Renal cortex interstitium (tissue), 11 donors: ENCODE results near the gene ACP5. TPM values are rescaled to one million over a fixed set of nuclear protein-coding genes. Genes with fewer than 3 reads are reported as not detected.
"Not testable (repeated sequence)": the region's sequence is repeated elsewhere in the genome, so short reads cannot be mapped to it uniquely, and the experiment has no call there.

Experiments
- DNase-seq, 11 donors: peaks; one replicate each; pipeline ENCODE4 v3.0.0-alpha.2; 2013; ENCODE audit warnings: low read depth in 9 of 11, low spot score in 4 of 11; ENCODE audit errors: extremely low read depth in 1 of 11
- polyA plus RNA-seq, 3 donors: library from polyadenylated mRNA; unstranded; fragments of 120-200 nt; gene quantifications; one replicate each; pipeline ENCODE4 v1.2.1, GENCODE V29; 2013; ENCODE audit not compliant: insufficient read length in 3 of 3

The ACP5 gene
- polyA plus RNA-seq, 3 donors: 12.3 to 21.6 (median 12.9) TPM

GRCh38 chr19:11587975-11588631, 10.7 kb upstream of the ACP5 start:
- DNase-seq: no peak

- DNase-seq: peak in 9 of 11 donors; percentile 17 to 52 (median 33)
Measured at GRCh38 chr19:11587302-11587974, 10.0 kb upstream of the ACP5 start.

DNA sequence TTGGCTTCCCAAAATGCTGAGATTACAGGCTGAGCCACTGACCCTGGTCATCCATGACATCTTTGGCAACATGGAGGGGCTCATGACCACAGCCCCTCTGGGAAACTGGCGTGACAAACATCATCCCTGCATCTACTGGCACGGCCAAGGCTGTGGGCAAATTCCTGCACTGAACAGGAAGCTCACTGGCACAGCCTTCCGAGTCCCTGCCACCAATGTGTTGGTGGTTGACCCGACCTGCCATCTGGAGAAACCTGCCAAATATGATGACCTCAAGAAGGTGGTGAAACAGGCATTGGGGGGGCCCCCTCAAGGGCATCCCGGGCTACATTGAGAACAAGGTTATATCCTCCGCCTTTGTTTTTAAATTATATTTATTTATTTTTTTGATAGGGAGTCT, 8.9 kb upstream of the ACP5 start:
- DNase-seq: no peak

DNA sequence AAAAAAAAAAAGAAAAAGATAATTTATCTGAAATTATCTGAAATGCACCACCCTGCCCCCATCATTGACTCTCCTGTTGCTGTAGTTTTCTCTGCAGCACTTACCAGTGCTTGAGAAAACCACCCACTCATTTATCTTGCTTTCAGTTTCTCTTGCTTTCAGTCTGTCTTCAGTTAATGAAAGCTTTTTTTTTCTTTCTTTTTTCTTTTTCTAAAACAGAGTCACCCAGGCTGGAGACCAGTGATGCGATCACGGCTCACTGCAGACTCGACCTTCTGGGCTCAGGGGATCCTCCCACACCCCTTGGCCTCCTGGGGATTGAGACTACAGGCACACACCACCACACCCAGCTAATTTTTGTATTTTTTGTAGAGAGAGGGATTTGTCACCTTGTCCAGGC, 4.3 kb upstream of the ACP5 start:
- no peak for DNase-seq

- DNase-seq: no peak
Measured at GRCh38 chr19:11580116-11580515, 2.7 kb upstream of the ACP5 start.

DNA sequence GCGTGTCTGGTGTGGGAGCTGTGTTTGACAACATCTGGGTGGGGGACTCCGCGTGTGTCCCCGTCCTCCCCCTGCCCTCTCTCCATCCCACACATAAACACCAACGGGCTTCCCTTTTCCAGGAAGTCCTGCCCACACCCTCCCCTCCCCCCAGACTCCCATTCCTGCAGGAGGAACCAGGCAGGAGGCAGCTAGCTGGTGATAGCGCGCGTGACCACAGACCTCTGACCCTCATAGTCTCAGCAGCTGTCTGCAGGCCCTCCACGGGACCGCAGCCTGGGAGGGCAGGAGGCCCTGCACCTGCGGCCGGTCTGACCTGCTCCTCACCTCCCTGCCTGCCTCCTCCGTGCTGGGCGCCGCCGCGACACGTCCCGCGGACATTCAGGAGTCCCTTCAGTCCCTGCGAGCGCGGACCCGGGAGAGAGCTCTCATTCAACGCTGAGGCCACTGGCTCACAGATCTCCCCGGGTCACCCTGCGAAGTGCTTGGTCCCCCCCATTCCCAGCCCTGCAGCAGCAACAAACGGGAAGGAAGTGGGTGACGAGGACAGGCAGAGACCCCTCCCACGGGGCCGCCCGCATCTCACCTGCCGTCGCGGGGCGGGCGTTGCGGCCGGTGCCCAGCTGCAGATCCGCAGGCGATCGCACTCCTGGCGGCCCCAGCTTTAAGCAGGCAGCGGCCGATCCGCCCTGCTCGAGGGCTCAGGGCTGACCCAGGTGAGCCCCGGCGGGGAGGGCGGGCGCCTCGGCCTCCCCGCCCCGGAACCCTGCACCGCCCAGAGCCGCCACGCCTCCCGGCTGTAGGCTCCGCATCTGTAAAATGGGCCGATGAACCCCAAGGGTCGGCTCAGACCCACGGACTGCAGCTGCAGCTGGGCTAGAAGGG, 1.1 kb upstream of the ACP5 start:
- peak in 1 of 11 donors; percentile 45 for DNase-seq

DNA sequence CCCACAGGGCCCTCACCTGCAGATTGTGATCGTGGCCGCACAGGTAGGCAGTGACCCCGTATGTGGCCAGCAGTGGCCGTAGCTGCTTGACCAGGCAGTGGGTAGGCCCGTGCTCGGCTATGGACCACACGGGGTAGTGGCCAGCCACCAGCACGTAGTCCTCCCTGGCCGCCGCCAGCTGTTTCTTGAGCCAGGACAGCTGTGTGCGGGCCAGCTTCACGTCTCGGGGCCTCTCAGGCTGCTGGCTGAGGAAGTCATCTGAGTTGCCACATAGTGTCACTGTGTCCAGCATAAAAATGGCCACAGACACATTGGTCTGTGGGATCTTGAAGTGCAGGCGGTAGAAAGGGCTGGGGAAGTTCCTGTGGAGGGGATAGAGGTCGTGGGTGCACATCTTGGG, 1.2 kb downstream of the ACP5 start:
- no peak for DNase-seq

DNA sequence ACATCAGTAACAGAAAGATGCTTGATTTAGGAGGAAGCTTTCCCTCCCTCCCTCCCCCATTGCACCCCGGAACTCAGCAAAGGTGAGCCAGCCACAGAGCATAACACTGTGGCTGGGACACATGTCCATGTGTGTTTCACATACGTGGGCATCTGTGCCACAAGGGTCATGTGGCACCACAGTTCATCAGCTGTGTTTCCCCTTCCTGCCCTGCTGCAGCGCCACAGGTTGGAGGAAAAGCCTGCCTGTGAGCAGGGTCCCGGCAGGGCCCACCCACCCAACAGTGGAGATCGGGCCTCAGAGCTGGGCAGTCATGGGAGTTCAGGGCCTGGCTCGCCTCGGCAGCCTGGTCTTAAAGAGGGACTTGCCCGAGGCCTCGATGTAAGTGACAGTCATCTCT, 2.8 kb downstream of the ACP5 start:
- no peak for DNase-seq

- DNase-seq: not testable (repeated sequence)
Measured at GRCh38 chr19:11573763-11574162, 3.7 kb downstream of the ACP5 start.

GRCh38 chr19:11573354-11573753, 4.1 kb downstream of the ACP5 start:
- DNase-seq: not testable (repeated sequence)

DNA sequence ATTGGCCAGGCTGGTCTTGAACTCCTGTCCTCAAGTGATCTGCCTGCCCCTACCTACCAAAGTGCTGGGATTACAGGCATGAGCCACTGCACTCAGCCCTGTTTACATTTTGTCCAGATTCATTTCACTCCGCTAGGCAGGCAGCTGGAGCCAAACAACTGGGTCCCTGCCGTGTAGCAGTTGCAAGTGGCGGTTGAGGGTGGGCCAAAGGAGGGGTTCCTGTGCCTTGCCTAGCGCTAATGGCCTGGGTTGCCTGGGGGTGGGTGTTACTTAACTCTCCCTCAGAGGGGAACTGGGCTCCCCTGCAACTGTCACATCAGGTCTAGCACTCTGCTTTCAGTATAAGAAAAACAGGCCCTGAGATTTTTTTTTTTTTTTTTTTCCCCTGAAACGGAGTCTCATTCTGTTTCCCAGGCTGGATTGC, 7.4 kb downstream of the ACP5 start:
- no peak for DNase-seq

DNA sequence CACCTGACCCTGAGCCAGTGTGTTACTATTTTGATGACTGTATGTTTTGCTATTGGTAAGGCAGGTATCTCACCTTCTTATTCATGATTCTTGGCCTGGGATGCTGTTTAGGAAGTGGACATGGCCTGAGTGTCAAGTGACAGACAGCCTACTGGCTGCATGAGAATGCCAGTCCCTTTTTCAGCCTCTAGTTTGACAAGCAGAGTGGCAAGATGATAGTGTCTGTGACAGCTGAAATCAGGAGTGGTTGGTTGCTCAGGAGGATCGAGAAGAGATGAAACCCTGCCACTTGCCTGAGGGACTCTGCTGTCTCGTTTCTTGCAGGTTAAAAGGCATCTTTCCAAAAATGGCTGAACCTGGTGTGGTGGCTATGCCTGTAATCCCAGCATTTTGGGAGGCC, 11.3 kb downstream of the ACP5 start:
- no peak for DNase-seq

GRCh38 chr19:11565649-11565980, 11.8 kb downstream of the ACP5 start:
- DNase-seq: not testable (repeated sequence)

DNA sequence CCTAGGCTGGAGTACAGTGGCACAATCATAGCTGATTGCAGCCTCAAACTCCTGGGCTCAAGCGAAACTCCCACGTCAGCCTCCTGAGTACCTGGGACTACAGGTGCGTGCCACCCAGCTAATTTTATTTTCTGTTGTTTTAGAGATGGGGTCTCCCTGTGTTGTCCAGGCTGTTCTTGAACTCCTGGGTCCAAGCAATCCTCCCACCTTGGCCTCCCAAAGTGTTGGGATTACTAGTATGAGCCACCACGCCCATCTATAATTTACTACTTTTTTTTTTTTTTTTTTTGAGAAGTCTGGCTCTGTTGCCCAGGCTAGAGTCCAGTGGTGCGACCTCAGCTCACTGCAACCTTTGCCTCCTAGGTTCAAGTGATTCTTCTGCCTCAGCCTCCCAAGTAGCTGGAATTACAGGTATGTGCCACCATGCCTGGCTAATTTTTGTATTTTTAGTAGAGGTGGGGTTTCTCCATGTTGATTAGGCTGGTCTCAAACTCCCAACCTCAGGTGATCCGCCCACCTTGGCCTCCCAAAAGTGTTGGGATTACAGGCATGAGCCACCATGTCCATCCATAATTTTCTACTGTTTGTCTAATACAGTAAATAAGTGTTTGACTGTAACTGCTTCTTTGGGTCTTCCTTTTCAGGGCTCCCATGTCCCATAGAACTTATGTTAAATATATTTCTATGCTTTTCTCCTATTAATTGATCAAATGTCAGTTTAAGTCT, 13.2 kb downstream of the ACP5 start:
- DNase-seq: not testable (repeated sequence)

GRCh38 chr19:11563532-11563931, 13.9 kb downstream of the ACP5 start:
- DNase-seq: no peak

DNA sequence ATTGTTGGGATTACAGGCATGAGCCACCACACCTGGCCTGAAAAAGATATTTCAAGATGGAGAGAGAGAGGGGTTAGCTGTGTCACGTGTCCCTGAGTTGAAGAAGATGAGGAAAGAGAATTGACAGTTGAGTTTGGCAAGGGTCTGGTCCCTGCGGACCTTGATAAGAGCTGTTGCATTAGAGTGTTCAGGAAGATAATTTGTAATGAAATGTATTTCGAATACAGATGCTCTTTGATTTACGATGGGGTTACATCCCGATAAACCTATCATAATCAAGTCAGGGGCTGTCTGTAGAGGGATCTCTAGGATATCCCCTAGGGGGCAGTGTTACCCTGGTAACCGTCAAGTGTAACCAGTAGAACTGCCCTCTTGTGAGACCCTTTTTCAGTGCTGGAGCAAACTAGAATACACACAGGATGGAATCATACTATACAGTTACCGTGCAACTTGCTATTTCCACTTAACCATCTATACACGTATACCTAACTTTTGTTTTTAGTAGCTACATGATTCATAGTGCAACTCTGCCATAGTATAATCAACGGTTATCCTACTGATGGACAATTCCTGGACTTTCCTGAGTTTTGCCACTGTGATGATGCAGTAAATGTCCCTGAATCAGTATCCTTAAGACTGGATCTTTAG, 16.9 kb downstream of the ACP5 start:
- peak in 7 of 11 donors; percentile 50 to 75 (median 65) for DNase-seq

GRCh38 chr19:11558881-11559828, 18.3 kb downstream of the ACP5 start, which contains the start of gene ELOF1:
ELOF1 (minus strand) TSS chr19:11559230; CDS start chr19:11554347, 4,883 bp downstream.
- peak; percentile 94 to 98 (median 97) for DNase-seq
